Fibroblast of mammary gland (primary cell): ENCODE results near the gene JARID2.

Experiments used
- DNase-seq: peaks from one replicate; pipeline ENCODE4 v3.0.0-alpha.2; 2010; ENCODE audit warnings: low read depth
- H3K4me3 ChIP-seq: 2 replicates; pipeline ENCODE4 v1.5.1; 2011; ENCODE audit warnings: low read depth, mild to moderate bottlenecking, low read length, moderate library complexity; ENCODE audit not compliant: control insufficient read depth
- TF ChIP-seq, protein P1 (sequence below): conservative IDR thresholded peaks from 2 replicates; pipeline ENCODE4 v1.5.1; 2011; ENCODE audit warnings: low read depth, low read length, inconsistent platforms; ENCODE audit not compliant: control insufficient read depth, insufficient read depth

Gene JARID2

DNA sequence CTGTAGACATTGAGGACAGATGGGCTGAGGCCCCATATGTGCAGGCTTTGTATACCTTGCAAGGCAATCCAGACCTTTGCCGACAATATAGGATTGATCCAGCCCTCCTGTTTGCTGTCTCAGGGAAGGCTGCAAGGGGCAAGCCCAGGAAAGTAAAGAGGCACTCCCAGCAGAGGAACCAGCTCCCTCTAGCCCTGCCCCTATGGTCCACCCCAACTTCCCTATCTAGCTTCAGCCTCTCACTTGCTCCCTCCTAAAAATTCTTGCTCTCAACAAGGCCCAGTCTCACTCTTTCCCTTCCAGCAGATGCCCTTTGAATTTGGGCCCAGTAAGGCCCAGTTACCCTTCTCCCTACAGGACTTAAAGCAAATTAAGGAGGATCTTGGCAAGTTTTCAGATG is 92.6 kb downstream of the JARID2 start:
- TF ChIP-seq, protein P1, sequence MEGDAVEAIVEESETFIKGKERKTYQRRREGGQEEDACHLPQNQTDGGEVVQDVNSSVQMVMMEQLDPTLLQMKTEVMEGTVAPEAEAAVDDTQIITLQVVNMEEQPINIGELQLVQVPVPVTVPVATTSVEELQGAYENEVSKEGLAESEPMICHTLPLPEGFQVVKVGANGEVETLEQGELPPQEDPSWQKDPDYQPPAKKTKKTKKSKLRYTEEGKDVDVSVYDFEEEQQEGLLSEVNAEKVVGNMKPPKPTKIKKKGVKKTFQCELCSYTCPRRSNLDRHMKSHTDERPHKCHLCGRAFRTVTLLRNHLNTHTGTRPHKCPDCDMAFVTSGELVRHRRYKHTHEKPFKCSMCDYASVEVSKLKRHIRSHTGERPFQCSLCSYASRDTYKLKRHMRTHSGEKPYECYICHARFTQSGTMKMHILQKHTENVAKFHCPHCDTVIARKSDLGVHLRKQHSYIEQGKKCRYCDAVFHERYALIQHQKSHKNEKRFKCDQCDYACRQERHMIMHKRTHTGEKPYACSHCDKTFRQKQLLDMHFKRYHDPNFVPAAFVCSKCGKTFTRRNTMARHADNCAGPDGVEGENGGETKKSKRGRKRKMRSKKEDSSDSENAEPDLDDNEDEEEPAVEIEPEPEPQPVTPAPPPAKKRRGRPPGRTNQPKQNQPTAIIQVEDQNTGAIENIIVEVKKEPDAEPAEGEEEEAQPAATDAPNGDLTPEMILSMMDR, result no peak
- DNase-seq, result no peak
- no peak overlapping the region for H3K4me3 ChIP-seq

DNA sequence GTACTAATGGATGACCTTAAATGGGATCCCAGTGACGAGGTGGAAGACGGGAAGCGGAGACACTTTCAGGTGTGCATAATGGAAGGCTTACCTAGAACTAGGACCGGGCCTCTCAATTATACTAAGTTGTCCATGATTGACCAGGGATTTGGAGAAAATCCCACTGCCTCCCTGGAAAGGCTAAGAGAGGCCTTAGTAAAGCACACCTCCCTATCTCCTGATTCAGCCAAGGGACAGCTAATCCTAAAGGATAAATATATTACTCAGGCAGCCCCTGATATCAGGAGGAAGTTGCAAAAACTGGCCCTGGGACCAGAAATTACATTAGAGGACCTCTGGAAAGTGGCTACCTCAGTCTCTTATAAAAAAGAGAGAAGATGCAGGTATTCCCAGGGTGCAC is 93.2 kb downstream of the JARID2 start:
- no peak for DNase-seq
- no peak overlapping the region for H3K4me3 ChIP-seq
- TF ChIP-seq, protein P1, result no peak

DNA sequence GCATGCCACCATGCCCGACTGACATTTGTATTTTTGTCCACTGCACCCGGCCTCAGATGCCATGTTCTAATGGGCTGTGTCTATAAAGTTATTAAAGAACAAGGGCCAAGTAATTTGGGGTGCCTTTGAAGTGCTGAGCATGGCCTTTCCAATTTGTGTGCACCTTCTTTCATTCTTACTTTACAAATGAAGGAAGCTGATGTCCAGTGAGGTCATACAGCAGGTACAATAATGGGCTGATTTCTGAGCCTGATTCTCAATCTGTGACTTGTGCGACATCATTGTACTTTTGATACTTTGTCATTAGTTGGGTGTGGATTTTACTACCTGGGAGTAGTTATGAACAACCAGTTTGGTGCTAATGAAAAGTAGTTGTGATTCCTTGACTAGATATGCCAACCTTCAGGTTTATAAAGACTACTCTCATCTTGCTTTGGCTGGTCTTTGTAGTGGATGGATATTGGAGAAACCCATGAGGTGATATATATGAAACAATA is 94.3 kb downstream of the JARID2 start:
- TF ChIP-seq, protein P1, result no peak
- DNase-seq, result no peak
- no peak overlapping the region for H3K4me3 ChIP-seq

DNA sequence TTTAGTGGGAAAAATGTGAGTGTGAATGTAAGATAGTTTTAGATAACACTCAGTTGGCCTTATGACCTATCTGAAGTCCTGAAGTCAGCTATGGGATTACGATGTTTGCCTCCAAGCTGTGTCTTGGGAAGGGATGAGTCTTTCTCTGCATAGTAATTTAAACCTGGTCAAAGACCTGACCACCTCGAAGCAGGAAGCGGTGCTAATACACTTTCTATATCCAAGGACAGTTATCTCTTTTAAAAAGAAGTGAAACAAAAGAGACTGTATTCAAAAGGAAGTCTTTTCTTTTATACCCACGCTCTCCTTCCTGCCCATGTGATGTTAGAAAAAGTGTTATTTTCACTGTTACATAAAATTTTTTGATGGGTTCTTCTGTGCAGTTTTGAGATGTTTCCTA is 94.9 kb downstream of the JARID2 start:
- DNase-seq, result no peak
- TF ChIP-seq, protein P1, result no peak
- H3K4me3 ChIP-seq, result no peak overlapping the region

DNA sequence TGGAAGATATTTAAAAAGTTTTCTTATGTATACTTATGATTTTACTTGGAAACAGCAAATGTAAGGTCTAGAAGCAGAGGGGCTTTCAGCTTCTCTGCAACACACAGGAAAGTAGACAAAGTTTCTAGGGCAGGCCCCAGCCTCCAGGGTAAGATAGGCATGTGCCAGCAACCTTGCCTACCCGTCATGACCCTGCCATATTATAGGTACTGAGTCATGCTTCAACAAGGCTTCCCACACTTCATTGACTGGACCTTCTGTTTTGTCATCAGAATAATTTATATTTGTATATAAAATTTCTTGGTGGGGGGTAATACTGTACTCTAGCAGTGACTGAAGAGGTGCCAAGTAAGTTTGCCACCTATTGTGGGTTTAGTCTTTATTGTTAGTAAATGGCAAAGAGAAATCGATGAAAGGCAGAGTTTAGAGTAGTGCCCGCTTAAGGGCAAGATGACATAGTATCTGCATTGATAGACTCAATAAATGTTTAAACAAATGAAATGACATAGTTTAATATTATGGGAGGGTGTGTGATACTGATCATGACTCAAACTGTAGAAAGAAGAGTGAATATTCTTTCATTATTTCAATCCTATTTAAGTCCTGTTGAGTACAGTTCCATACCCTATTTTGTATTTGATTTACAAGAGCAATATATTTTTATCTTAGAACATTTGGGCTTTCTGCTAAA is 95.6 kb downstream of the JARID2 start:
- no peak for DNase-seq
- H3K4me3 ChIP-seq, result no peak overlapping the region
- TF ChIP-seq, protein P1, result no peak

DNA sequence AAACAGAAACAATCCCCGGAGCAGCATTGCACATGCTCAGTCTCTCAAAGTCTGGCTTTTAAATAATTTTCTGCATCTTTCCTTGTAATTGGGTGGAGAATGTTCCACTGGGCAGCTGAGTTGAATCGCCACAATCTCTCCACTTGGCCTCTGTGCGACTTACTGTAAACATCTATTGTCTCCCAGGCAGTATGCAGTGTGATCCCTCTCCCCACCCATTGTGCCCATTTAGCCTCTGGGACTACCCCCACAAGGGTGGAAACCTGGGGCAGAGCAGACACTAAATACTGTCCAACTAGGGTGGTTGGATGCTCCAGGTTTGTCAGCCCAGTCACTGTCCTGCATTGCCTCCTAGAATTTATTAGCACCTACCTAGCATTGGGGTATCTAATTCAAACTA is 96.2 kb downstream of the JARID2 start:
- DNase-seq, result no peak
- TF ChIP-seq, protein P1, result no peak
- H3K4me3 ChIP-seq, result no peak overlapping the region
